ENCODE results near the gene FAM3A.

FAM3A gene

DNA sequence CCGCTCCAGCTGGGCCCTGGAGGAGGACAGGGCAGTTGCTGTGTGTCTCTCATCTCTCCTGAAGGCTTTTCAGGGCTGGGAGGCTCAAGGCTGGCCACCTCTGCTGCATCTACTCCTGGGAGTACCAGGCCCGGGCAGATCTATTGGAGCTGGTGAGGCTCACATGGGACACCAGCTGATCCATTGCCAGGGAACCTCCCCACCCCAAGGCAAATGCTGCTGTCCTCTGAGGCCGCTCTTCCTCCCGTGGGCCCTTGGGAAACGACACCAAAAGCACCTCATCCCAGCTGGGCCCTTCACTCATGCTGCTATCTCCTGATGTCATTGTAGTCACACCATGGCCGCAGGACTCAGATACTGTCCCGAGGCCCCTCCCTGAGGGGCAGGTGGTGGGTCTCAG is 33.2 kb downstream of the FAM3A start:
- Mint-ChIP-seq H3K27ac (no peak overlapping the region), H3K36me3 (peaks cover 52% of the 10 kb centered on the region), H3K4me1 (peaks cover 14% of the 10 kb centered on the region), H3K4me3 (no peak overlapping the region), H3K9me3 (no peaks in the 10 kb centered on the region)
- ATAC-seq (no peak), DNase-seq (ENCODE audit: low spot score in 2 of 2) (no peak)

DNA sequence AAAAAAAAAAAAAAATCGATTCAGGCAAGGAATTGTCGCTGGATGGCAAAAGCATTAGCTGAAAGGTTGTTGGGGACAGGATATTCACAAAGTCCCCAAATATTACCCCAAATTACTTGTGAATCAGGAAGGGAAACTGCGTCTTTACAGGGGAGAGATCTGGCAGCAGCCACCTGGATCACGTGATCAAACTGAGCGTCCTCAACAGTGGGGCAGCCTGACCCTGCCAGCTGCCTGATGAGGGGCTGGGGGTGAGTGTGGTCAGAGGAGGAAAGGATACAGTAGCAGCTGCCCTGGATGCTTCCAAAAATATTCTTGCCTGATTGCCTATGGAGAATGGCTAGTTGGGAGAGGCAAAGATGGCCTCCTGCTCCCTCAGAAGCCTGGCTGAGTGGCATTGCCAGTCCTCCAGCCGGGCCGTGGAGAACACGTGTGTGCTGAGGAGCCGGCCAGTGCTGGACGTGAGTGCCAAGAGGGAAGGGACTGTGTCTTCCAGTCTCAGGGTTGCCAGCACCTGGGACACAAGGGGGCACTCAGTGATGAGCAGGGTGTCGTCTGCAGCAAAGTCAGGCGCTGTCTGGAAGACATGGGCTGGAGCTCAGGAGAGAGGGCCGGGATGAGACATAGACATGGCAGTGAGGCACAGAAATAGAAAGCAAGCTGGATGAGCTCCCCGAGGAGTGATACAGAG is 34.0 kb downstream of the FAM3A start:
- no peak overlapping the region for H3K27ac Mint-ChIP-seq
- no peaks in the 10 kb centered on the region for H3K9me3 Mint-ChIP-seq
- H3K4me3 Mint-ChIP-seq, result no peak overlapping the region
- ATAC-seq (no peak), DNase-seq (ENCODE audit: low spot score in 2 of 2) (no peak)
- peaks cover 14% of the 10 kb centered on the region for H3K4me1 Mint-ChIP-seq
- H3K36me3 Mint-ChIP-seq, result peaks cover 45% of the 10 kb centered on the region

GRCh38 chrX:154481195-154481594 is 34.8 kb downstream of the FAM3A start:
- no peaks in the 10 kb centered on the region for H3K9me3 Mint-ChIP-seq
- no peak overlapping the region for H3K27ac Mint-ChIP-seq
- ATAC-seq (no peak), DNase-seq (ENCODE audit: low spot score in 2 of 2) (no peak)
- peaks cover 14% of the 10 kb centered on the region for H3K4me1 Mint-ChIP-seq
- peaks cover 43% of the 10 kb centered on the region for H3K36me3 Mint-ChIP-seq
- no peak overlapping the region for H3K4me3 Mint-ChIP-seq

- Mint-ChIP-seq H3K4me3 (peak within 1 kb of the TSS; percentile 77), H3K36me3 (peaks cover 48% of the 10 kb centered on the region), H3K27ac (peak within 1 kb of the TSS; percentile 92), H3K4me1 (peaks cover 18% of the 10 kb centered on the region), H3K9me3 (no peaks in the 10 kb centered on the region)
- DNase-seq (ENCODE audit: low spot score in 2 of 2) (peak; percentile 96 to 98), ATAC-seq (peak; percentile 94)
Measured at GRCh38 chrX:154478728-154479622, 37.1 kb downstream of the FAM3A start, which contains the start of gene LAGE3. Gene LAGE3, minus strand, starts transcription at chrX:154479281. Its CDS starts 366 bp downstream, at chrX:154478915.

DNA sequence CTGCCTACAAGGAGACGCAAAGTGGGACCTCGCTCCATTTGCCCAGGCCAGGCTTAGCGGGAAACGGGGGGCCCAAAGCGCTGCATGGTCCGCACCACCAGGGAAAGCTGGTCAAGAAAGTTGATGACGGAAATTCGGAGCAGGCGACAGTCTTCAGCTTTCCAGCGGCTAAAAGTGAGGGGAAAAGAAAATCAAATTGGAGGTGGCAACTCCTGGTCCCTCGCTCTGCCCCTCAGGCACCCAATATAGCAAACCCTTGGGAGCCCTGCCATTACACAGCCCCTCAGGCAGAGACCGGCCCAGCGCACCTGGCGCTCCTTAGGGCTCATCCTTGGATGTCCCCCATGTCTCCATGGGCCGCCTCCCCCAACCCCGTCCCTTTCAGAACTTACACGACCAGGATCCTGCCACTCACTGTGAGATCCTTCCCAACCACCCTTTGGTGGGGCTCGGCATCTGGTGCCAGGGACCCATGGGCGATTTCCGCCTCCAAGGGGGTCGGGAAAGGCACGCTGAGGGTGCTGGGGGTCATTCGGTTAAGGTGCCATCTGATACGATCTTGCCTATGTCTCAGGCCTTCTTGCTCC is 38.0 kb downstream of the FAM3A start:
- peak overlapping the region; percentile 77 for H3K4me3 Mint-ChIP-seq
- no peak for DNase-seq (ENCODE audit: low spot score in 2 of 2)
- ATAC-seq, result no peak
- peaks cover 12% of the 10 kb centered on the region for H3K4me1 Mint-ChIP-seq
- peaks cover 45% of the 10 kb centered on the region for H3K36me3 Mint-ChIP-seq
- H3K27ac Mint-ChIP-seq, result peak overlapping the region; percentile 92
- no peaks in the 10 kb centered on the region for H3K9me3 Mint-ChIP-seq

DNA sequence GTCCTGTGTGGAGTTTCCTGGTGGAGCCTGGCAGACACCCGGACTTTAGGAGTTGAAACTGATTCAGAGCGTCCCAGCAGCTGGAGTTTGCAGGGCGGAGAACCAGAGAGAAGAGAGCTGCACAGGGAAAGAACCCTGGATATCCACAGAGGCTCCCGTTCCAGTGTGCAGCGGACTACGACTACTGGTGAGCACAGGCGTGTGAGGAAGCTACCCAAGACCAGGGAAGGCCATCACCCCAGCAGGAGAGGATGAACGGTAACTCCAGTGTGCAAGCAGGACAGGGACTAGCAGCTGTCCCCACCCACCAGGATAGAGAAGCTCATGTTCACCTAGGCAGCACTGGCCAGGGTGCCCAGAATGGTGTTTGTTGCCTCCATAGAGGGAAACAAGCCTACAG is 39.2 kb downstream of the FAM3A start:
- H3K36me3 Mint-ChIP-seq, result peaks cover 43% of the 10 kb centered on the region
- DNase-seq (ENCODE audit: low spot score in 2 of 2), result no peak
- peaks cover 11% of the 10 kb centered on the region for H3K4me1 Mint-ChIP-seq
- no peak overlapping the region for H3K27ac Mint-ChIP-seq
- no peak for ATAC-seq
- no peaks in the 10 kb centered on the region for H3K9me3 Mint-ChIP-seq
- H3K4me3 Mint-ChIP-seq, result no peak overlapping the region

DNA sequence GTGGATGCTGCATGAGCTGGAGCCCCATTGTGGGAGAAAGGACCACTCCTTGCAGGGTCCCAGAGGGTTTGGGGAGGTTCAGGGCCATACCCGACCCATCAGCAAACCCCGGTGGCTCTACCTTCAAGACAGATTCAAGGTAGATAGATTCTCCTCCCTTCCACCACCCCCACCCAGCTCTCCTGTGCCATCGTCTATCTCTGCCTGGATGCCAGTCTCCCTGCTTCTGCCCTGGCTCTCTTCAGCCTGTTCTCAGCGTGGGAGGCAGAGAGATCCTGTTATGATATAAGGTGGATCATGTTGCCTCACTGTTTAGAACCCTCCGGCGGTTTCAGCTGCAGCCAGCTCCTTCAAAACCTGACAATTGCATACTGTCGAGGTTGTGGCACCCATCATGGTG is 42.3 kb downstream of the FAM3A start:
- peaks cover 61% of the 10 kb centered on the region for H3K36me3 Mint-ChIP-seq
- peak overlapping the region; percentile 81 for H3K27ac Mint-ChIP-seq
- DNase-seq (ENCODE audit: low spot score in 2 of 2), result no peak
- no peaks in the 10 kb centered on the region for H3K9me3 Mint-ChIP-seq
- H3K4me3 Mint-ChIP-seq, result no peak overlapping the region
- no peak for ATAC-seq
- H3K4me1 Mint-ChIP-seq, result peaks cover 5% of the 10 kb centered on the region

DNA sequence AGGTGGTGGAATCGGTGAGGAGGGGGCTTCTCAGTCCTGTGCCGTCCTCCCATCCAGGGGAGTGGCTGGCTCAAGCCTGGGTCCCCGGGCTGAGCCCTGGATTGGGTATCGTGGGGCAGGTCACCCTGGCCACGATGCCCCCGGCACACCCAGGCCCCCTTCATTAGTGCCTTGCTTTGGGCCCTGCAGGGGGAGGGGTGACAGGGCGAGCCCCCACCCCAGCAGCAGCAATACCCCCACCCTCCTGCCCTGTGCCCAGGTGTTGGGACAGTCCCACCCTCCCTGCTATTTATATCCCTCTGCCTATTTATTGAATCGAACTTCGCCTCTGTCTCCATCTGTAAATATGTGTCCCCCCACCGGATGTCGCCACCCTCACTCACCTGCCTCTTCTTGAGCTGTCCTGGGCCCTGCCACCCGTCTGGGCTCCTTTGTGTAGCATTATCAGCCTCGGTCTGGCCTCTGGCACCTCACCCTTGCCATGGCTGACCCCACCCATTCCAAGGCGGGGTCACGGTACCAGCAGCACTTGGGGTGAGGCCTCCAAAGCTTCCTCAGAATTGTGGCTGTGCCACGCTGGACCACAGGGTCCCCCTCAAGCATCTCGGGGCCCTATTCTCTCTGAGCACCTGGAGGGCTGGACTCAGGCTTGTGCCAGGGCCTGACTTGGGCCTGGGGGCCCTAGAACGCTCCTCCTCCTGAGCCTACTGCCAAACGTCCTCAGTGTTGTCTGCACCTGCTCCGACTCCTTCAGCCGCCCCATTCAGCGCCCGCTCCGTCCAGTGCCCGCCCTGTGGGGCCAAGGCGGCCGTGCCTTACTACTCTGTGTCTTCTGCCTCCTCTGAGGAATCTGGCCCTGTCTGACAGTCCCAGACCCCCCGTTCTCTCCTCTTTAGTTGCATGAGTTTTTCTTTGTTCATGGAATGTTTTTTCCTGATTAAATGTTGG is 43.1 kb downstream of the FAM3A start:
- DNase-seq (ENCODE audit: low spot score in 2 of 2) (no peak), ATAC-seq (no peak)
- Mint-ChIP-seq H3K4me3 (no peak overlapping the region), H3K9me3 (no peaks in the 10 kb centered on the region), H3K4me1 (peaks cover 5% of the 10 kb centered on the region), H3K36me3 (peaks cover 61% of the 10 kb centered on the region), H3K27ac (peak overlapping the region; percentile 81)

GRCh38 chrX:154471839-154472684 is 44.0 kb downstream of the FAM3A start:
- ATAC-seq (no peak), DNase-seq (ENCODE audit: low spot score in 2 of 2) (no peak)
- Mint-ChIP-seq H3K4me1 (peaks cover 5% of the 10 kb centered on the region), H3K9me3 (no peaks in the 10 kb centered on the region), H3K27ac (no peak overlapping the region), H3K36me3 (peaks cover 60% of the 10 kb centered on the region), H3K4me3 (no peak overlapping the region)

- Mint-ChIP-seq H3K27ac (no peak overlapping the region), H3K4me1 (peaks cover 5% of the 10 kb centered on the region), H3K4me3 (no peak overlapping the region), H3K36me3 (peaks cover 65% of the 10 kb centered on the region), H3K9me3 (no peaks in the 10 kb centered on the region)
- no peak for ATAC-seq
- no peak for DNase-seq (ENCODE audit: low spot score in 2 of 2)
Measured at GRCh38 chrX:154470914-154471568, 45.0 kb downstream of the FAM3A start.

- ATAC-seq (no peak), DNase-seq (ENCODE audit: low spot score in 2 of 2) (no peak)
- no peak overlapping the region for H3K4me3 Mint-ChIP-seq
- H3K36me3 Mint-ChIP-seq, result peaks cover 68% of the 10 kb centered on the region
- no peak overlapping the region for H3K27ac Mint-ChIP-seq
- no peaks in the 10 kb centered on the region for H3K9me3 Mint-ChIP-seq
- H3K4me1 Mint-ChIP-seq, result peaks cover 2% of the 10 kb centered on the region
Measured at GRCh38 chrX:154470434-154470833, 45.6 kb downstream of the FAM3A start.

DNA sequence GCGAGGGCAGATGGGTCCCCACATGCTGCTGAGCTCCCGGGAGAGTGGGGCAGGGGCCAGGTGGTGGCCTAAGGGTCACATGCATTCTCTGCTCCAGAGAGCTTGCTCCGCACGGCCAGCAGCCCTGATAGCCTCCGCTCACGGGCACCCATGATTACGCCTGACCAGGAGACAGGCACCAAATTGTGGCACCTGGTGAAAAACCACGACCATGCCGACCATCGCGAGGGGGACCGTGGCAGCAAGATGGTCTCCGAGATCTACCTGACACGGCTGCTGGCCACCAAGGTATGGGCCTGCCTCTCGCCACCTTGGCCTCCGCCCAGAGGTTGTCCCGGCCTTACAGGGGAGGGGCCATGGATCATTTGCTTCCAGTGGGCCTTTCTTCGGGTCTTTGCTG is 46.2 kb downstream of the FAM3A start:
- ATAC-seq (no peak), DNase-seq (ENCODE audit: low spot score in 2 of 2) (no peak)
- H3K4me3 Mint-ChIP-seq, result no peak overlapping the region
- H3K27ac Mint-ChIP-seq, result no peak overlapping the region
- no peaks in the 10 kb centered on the region for H3K4me1 Mint-ChIP-seq
- peaks cover 66% of the 10 kb centered on the region for H3K36me3 Mint-ChIP-seq
- H3K9me3 Mint-ChIP-seq, result no peaks in the 10 kb centered on the region

GRCh38 chrX:154469114-154469513 is 46.9 kb downstream of the FAM3A start:
- DNase-seq (ENCODE audit: low spot score in 2 of 2) (no peak), ATAC-seq (no peak)
- H3K4me3 Mint-ChIP-seq, result no peak overlapping the region
- H3K4me1 Mint-ChIP-seq, result no peaks in the 10 kb centered on the region
- H3K36me3 Mint-ChIP-seq, result peaks cover 59% of the 10 kb centered on the region
- H3K27ac Mint-ChIP-seq, result no peak overlapping the region
- H3K9me3 Mint-ChIP-seq, result no peaks in the 10 kb centered on the region

- H3K9me3 Mint-ChIP-seq, result no peaks in the 10 kb centered on the region
- DNase-seq (ENCODE audit: low spot score in 2 of 2), result no peak
- no peaks in the 10 kb centered on the region for H3K4me1 Mint-ChIP-seq
- H3K27ac Mint-ChIP-seq, result no peak overlapping the region
- peaks cover 52% of the 10 kb centered on the region for H3K36me3 Mint-ChIP-seq
- H3K4me3 Mint-ChIP-seq, result no peak overlapping the region
- ATAC-seq, result no peak
Measured at GRCh38 chrX:154468217-154468616, 47.8 kb downstream of the FAM3A start.
